ENCODE data around the gene PPARGC1A.

Gene PPARGC1A

DNA sequence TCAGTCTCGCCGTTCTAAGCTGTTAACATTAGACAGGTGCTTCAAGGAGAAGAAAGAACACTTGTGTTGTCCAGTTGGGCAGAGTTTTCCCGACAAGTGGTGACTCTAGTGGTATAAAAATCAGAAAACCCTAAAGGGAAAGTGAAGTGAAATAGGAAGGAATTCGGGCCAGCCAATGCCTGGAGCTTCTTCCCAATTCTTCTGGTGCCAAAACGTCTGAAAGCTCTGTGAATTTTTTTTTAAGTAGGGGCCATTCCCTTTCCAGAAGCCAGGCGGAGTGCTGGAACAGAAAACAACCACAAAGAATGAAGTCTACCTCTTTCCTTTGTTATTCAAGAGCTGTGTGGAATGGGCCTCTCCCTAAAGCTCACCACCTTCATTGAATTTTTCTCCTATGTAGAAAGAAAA is 43.1 kb upstream of the PPARGC1A start:
- H3K27ac ChIP-seq, result no peak overlapping the region
- peak; percentile 59 for TF ChIP-seq CTCF (IDR thresholded peaks at IDR 0.05; ENCODE audit: low read depth, low read length, missing control alignments)
- DNase-seq, result no peak
- no peaks in the 10 kb centered on the region for H3K36me3 ChIP-seq (replicated peaks)
- in situ Hi-C loops (cut with HindIII; ENCODE audit: low pct_ligation_motif_present, low sequenced_read_pairs), result no loop called here
- no peaks in the 10 kb centered on the region for H3K27me3 ChIP-seq (replicated peaks)
- no peak overlapping the region for H3K4me3 ChIP-seq (ENCODE audit: low read depth, low read length)

- Histone ChIP-seq H3K27me3 (replicated peaks) (no peaks in the 10 kb centered on the region), H3K4me3 (ENCODE audit: low read depth, low read length) (no peak overlapping the region), H3K36me3 (replicated peaks) (no peaks in the 10 kb centered on the region), H3K27ac (no peak overlapping the region)
- in situ Hi-C loops (cut with HindIII; ENCODE audit: low pct_ligation_motif_present, low sequenced_read_pairs), result no loop called here
- TF ChIP-seq CTCF (IDR thresholded peaks at IDR 0.05; ENCODE audit: low read depth, low read length, missing control alignments), result no peak
- DNase-seq, result no peak
Observed at GRCh38 chr4:23932186-23932585, 42.3 kb upstream of the PPARGC1A start.

GRCh38 chr4:23931489-23931830 is 41.6 kb upstream of the PPARGC1A start:
- Histone ChIP-seq H3K27me3 (replicated peaks) (no peaks in the 10 kb centered on the region), H3K4me3 (ENCODE audit: low read depth, low read length) (no peak overlapping the region), H3K36me3 (replicated peaks) (no peaks in the 10 kb centered on the region), H3K27ac (no peak overlapping the region)
- TF ChIP-seq CTCF (IDR thresholded peaks at IDR 0.05; ENCODE audit: low read depth, low read length, missing control alignments), result no peak
- no peak for DNase-seq
- in situ Hi-C loops (cut with HindIII; ENCODE audit: low pct_ligation_motif_present, low sequenced_read_pairs), result no loop called here

DNA sequence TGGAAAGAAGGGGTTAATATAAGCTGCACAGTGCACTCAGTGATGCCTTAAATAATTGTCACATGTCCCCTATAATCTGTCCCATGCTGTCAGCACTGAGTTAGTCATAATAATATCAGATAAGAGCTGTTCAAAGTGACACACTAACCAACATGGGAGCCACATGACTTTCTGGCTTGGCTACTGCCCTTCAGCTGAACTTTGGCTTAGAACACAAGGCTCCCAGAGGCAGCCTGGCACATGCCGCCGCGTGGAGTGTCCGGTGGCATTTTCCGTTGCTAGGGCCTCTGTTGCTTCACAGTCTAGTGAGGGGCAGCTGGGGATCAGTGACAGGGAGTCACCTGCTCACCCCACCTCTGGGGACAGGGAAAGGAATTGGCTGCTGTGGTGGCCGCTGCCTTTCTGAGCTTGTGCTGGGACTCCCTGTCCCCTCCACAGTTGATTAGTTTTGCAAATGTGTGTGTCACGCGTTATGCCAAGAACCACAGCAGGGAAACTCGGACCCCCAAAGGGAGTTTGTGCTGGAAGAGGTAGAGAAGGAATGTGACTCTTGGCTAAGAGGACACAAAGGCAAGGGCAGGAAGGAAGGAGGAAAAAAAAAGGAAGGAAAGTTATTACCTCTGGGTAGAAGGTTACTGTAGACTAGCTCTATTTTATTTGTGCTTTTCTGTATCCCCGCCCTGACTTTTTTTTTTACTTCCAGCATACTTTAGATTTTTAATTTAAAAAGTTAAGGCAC is 41.1 kb upstream of the PPARGC1A start:
- Histone ChIP-seq H3K4me3 (ENCODE audit: low read depth, low read length) (no peak overlapping the region), H3K36me3 (replicated peaks) (no peaks in the 10 kb centered on the region), H3K27ac (no peak overlapping the region), H3K27me3 (replicated peaks) (no peaks in the 10 kb centered on the region)
- no peak for TF ChIP-seq CTCF (IDR thresholded peaks at IDR 0.05; ENCODE audit: low read depth, low read length, missing control alignments)
- in situ Hi-C loops (cut with HindIII; ENCODE audit: low pct_ligation_motif_present, low sequenced_read_pairs), result no loop called here
- peak; percentile 64 for DNase-seq

DNA sequence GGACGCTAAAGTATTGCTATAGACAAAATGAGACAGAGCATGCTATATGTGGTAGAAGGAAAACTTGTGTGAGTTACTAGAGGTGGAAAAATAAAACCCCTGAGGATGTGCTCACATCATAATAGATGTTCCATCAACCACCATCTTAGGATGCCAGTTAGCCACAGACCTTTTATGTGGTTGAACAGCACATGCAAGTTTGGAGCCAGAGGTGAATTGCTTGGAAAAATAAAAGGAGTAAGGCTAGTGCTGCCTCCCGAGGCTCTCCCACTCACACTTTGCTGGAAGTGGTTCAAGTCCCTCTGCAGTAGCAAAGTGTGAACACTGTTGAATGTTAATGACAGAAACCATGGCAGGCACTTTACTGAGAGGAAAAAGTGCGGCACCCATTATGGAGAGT is 39.4 kb upstream of the PPARGC1A start:
- H3K27me3 ChIP-seq (replicated peaks), result no peaks in the 10 kb centered on the region
- in situ Hi-C loops (cut with HindIII; ENCODE audit: low pct_ligation_motif_present, low sequenced_read_pairs), result no loop called here
- H3K27ac ChIP-seq, result no peak overlapping the region
- no peak overlapping the region for H3K4me3 ChIP-seq (ENCODE audit: low read depth, low read length)
- no peak for TF ChIP-seq CTCF (IDR thresholded peaks at IDR 0.05; ENCODE audit: low read depth, low read length, missing control alignments)
- no peak for DNase-seq
- no peaks in the 10 kb centered on the region for H3K36me3 ChIP-seq (replicated peaks)

GRCh38 chr4:23924556-23924955 is 34.7 kb upstream of the PPARGC1A start:
- H3K27ac ChIP-seq, result no peak overlapping the region
- H3K36me3 ChIP-seq (replicated peaks), result no peaks in the 10 kb centered on the region
- no peaks in the 10 kb centered on the region for H3K27me3 ChIP-seq (replicated peaks)
- TF ChIP-seq CTCF (IDR thresholded peaks at IDR 0.05; ENCODE audit: low read depth, low read length, missing control alignments), result no peak
- no peak overlapping the region for H3K4me3 ChIP-seq (ENCODE audit: low read depth, low read length)
- DNase-seq, result no peak
- in situ Hi-C loops (cut with HindIII; ENCODE audit: low pct_ligation_motif_present, low sequenced_read_pairs), result no loop called here
